ENCODE data around the gene LPO.

Gene LPO

DNA sequence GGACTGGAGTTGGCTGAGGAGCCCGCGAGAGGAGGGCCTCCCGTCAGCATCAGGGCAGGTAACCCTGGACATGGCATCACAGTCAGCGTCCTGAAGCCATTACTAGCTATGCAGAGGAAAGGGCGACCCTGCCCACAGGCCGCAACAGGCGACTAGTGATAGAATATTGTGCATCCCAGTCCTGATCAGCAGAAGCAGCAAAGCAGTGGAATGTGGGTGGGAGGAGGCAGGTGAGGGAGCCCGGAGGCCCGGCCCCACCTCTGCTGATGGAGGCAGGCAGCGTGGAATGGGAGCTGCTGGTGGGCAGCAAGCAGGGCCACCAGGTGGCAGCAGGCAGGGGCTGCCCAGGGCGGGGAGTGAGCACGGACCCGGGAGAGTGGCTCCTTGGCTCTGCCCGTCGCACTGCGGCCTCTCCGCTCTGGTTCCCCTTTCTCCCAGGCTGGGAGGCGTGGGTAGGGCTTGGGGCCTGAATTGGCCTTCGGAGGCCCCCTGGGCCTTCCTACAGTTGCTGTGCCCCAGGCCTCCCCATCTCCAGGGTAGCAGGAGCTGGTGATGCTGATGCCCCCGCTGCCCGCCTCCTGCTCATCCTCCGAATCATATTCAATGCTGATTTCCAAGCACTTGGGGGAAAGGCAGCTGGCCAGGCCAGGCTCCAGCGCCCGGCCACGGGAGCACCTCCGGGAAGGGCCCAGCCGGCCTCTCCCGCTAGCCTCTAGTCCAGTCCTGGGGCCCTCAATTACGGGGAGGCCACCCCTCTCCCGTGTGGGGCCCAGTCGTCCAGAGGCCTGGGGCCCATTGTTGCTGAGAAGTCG lies 70.0 kb downstream of the LPO start:
- H3K9ac ChIP-seq (ENCODE audit: low read length) = no peak overlapping the region
- H3K79me2 ChIP-seq (ENCODE audit: low read length) = no peaks in the 10 kb centered on the region
- peaks cover 7% of the 10 kb centered on the region for H3K4me1 ChIP-seq (ENCODE audit: low read length)
- no peak overlapping the region for H3K4me3 ChIP-seq (ENCODE audit: low read length)
- no peaks in the 10 kb centered on the region for H4K20me1 ChIP-seq (ENCODE audit: insufficient read depth, low read length)
- H2AFZ ChIP-seq (ENCODE audit: low read depth, low read length) = no peak overlapping the region
- H3K27ac ChIP-seq (ENCODE audit: low read length) = no peak overlapping the region
- no peaks in the 10 kb centered on the region for H3K9me3 ChIP-seq (ENCODE audit: insufficient read depth, low read length)
- H3K27me3 ChIP-seq (ENCODE audit: low read depth, low read length) = no peaks in the 10 kb centered on the region
- H3K4me2 ChIP-seq (ENCODE audit: low read length) = no peak overlapping the region
- TF ChIP-seq, protein P1, sequence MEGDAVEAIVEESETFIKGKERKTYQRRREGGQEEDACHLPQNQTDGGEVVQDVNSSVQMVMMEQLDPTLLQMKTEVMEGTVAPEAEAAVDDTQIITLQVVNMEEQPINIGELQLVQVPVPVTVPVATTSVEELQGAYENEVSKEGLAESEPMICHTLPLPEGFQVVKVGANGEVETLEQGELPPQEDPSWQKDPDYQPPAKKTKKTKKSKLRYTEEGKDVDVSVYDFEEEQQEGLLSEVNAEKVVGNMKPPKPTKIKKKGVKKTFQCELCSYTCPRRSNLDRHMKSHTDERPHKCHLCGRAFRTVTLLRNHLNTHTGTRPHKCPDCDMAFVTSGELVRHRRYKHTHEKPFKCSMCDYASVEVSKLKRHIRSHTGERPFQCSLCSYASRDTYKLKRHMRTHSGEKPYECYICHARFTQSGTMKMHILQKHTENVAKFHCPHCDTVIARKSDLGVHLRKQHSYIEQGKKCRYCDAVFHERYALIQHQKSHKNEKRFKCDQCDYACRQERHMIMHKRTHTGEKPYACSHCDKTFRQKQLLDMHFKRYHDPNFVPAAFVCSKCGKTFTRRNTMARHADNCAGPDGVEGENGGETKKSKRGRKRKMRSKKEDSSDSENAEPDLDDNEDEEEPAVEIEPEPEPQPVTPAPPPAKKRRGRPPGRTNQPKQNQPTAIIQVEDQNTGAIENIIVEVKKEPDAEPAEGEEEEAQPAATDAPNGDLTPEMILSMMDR (IDR thresholded peaks at IDR 0.05; ENCODE audit: low read depth, low read length) = peak; percentile 22; the same call in 1 of the 2 replicates
- no peak for TF ChIP-seq EZH2phosphoT487 (IDR thresholded peaks at IDR 0.05; ENCODE audit: low read depth)
- peaks cover 3% of the 10 kb centered on the region for H3K36me3 ChIP-seq (replicated peaks; ENCODE audit: low read depth, low read length)

DNA sequence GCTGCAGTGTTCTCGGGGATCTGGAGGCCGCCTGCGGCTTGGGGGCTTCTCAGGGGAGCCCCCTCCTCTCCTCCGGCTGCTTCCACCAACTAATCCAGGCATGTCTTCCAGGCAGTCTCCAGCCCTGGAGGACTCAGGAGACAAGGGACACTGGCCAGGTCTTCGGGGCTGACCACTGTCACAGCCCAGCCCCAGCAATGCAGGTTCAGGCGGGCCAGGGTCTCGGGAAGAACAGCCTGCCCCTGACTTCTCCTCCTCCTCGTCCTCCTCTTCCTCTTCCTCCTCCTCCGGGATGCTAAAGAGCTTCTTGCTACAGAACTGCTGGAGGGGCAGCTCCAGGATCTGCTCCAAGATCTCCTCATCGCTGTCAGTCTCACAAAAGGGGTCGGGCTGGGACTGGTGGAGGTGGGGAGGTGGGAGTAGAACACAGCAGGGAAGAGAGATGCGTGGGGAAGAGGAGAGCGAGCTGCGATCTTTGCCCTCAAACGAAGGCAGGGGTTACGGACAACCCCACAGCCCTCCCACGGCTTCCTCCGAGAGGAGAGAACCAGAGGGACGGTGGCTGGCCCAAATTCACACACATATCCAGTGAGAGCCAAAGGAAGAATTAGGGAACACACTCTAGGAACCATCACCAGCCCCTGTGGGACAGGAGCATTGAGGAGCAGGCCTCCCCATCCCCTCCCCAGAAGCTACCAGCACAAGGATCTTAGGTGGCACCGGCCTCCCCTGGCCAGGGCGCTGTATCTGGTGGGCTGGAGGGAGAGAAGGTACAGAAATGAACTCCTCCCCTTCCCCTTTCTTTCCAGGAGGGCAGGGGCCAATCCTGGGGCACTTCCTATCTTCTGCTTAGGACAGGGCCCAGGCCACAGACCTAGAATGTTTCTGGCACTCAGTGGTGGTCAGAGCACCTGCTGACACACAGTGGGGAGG lies 70.9 kb downstream of the LPO start:
- H2AFZ ChIP-seq (ENCODE audit: low read depth, low read length) = no peak overlapping the region
- H3K36me3 ChIP-seq (replicated peaks; ENCODE audit: low read depth, low read length) = peaks cover 6% of the 10 kb centered on the region

DNA sequence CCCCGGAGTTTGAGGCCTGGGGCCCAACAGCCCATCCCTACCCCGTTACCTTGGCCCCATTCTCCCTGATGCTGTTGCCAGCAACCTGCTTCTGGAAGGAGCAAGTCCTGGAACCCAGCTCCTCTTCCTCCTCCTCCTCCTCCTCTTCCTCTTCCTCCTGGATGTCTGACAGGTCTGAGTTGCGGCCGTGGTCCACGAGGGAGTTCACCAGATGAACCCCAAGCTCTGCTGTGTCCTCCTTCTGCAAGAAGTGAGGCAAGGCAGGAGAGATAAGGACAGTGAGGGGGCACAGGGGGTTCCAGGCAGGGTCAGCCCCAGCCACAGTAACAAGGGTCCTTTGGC lies 71.5 kb downstream of the LPO start:
- Histone ChIP-seq H3K27ac (ENCODE audit: low read length) (no peak overlapping the region), H3K9ac (ENCODE audit: low read length) (no peak overlapping the region), H3K4me1 (ENCODE audit: low read length) (no peaks in the 10 kb centered on the region), H3K79me2 (ENCODE audit: low read length) (no peaks in the 10 kb centered on the region), H2AFZ (ENCODE audit: low read depth, low read length) (no peak overlapping the region), H3K27me3 (ENCODE audit: low read depth, low read length) (no peaks in the 10 kb centered on the region), H3K4me2 (ENCODE audit: low read length) (no peak overlapping the region), H3K36me3 (replicated peaks; ENCODE audit: low read depth, low read length) (peaks cover 6% of the 10 kb centered on the region), H3K9me3 (ENCODE audit: insufficient read depth, low read length) (no peaks in the 10 kb centered on the region), H4K20me1 (ENCODE audit: insufficient read depth, low read length) (no peaks in the 10 kb centered on the region), H3K4me3 (ENCODE audit: low read length) (no peak overlapping the region)
- TF ChIP-seq, protein P1 (IDR thresholded peaks at IDR 0.05; ENCODE audit: low read depth, low read length) = no peak
- no peak for TF ChIP-seq EZH2phosphoT487 (IDR thresholded peaks at IDR 0.05; ENCODE audit: low read depth)

More for the DNA sequence above, 70.9 kb downstream of the LPO start:
- H4K20me1 ChIP-seq (ENCODE audit: insufficient read depth, low read length) = no peaks in the 10 kb centered on the region
- no peaks in the 10 kb centered on the region for H3K27me3 ChIP-seq (ENCODE audit: low read depth, low read length)
- H3K4me2 ChIP-seq (ENCODE audit: low read length) = no peak overlapping the region
- peaks cover 4% of the 10 kb centered on the region for H3K4me1 ChIP-seq (ENCODE audit: low read length)
- H3K9me3 ChIP-seq (ENCODE audit: insufficient read depth, low read length) = no peaks in the 10 kb centered on the region
- H3K9ac ChIP-seq (ENCODE audit: low read length) = no peak overlapping the region
- H3K27ac ChIP-seq (ENCODE audit: low read length) = no peak overlapping the region
- no peaks in the 10 kb centered on the region for H3K79me2 ChIP-seq (ENCODE audit: low read length)
- TF ChIP-seq EZH2phosphoT487 (IDR thresholded peaks at IDR 0.05; ENCODE audit: low read depth) = no peak
- TF ChIP-seq, protein P1 (IDR thresholded peaks at IDR 0.05; ENCODE audit: low read depth, low read length) = no peak
- no peak overlapping the region for H3K4me3 ChIP-seq (ENCODE audit: low read length)
